HL-60/S4 (cell line): ENCODE measurements around the gene TLX3.

Experiments used
- in situ Hi-C: fragments of 300-500 bp; cut with MboI; formaldehyde crosslinking; loops from 2 replicates; pipeline ENCODE4 v1.14.3; 2022; ENCODE audit warnings: low sequenced_read_pairs

Gene TLX3

DNA sequence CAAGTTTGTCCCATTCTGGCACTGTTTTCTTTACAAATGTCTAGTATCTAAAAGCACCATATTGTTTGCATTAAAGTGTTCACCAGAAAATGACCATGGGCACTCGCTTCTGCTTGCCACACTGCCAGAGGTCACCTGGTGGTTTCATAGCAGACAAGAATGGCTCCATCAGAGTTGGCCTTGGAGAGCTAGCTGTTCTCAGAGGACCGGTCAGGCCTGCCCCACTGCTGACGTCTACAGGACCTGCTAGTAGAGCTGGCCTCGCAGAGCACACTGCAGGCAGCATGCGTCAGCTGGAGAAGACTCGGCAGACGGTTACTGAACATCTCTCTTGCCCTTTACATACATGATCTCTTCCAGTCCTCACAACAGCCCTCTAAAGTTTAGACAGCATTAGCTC, 8.7 kb upstream of the TLX3 start:
- in situ Hi-C loops: no loop called here

DNA sequence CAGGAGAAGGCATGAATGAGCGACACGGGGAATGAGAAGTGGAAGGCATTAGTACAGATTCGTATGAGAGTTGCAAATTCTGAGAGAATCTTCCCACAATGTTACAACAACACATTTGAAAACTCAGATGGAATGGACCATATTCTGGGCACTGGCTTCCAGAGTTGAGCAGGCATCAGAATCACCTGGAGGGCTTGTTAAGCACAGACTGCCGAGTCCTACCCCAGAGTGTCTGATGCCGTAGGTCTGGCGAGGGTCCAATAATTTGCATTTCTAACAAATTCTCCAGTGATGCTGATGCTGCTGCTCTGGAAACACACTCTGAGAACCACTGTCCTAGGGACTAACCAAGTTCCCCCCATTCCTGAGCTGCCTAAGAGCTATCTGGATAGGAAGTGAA, 2.9 kb upstream of the TLX3 start:
- in situ Hi-C loops: no loop called here

DNA sequence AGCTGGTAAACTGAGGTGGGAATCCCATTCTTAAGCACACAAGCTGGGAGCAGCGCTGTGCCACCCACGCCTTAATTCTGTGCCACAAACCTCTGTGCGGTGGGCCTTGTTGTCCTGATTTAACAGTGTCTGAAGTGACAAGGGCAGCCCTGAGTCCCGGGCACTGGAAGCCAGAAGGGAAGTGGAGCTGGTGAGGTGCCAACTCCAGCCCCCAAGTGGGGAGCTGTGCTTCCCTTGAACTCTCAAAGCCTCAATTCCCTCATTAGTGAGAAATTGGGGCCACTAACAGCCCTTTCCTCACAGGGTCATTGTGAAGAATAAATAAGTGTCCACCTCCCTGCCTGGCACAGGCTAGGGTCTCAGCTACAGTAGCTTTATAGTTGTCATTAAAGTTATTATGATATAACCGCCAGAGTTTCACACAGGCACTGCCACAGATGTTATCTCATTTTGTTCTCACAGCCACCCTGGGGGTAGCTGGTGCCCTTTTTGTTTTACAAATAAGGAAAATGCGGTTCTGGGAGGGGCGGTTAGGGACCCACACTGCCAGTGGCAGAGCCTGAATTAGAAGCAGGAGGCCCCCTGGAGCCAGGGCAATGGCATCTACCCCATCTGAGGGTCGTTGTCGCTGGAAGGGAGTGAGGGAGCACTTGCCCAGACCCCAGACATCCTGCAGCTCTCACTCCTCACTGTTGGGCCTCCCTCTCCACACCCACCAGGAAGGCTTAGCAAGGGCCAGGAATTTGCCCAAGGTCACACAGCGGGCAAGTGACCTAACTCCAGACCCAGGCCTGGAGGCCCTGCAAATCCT, 2.1 kb upstream of the TLX3 start:
- in situ Hi-C loops: no loop called here

DNA sequence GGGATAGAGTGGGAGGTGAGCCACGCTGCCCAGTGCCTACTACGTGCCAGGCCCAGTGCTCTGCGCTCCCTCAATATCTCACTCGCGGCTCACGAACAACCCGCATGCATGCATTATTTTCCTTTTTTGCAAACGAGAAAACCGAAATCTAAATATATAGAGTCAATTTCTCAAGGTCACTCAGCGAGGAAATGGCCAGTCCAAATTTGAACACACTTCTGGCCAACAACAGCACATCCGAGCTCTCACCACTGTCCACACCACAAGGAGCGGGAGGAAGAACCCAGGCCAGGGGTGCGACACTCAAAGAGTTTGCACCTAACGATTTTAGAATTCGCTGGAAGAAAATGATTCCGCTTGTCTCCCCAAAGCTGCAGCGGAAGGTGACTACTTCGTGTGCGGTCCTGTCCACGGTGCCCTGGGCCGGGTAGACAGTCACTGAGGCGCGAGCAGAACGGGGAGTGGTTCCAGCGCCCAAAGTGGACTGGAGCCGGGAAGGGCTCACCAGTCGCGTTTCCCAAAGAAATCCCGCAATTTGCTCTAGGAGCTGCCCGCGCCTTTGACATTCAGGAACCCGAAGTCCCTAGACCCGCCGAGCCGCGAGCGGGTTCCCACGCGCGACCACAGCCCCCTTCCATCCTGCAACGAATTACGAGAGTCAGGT, 1.1 kb upstream of the TLX3 start:
- in situ Hi-C loops: no loop called here

DNA sequence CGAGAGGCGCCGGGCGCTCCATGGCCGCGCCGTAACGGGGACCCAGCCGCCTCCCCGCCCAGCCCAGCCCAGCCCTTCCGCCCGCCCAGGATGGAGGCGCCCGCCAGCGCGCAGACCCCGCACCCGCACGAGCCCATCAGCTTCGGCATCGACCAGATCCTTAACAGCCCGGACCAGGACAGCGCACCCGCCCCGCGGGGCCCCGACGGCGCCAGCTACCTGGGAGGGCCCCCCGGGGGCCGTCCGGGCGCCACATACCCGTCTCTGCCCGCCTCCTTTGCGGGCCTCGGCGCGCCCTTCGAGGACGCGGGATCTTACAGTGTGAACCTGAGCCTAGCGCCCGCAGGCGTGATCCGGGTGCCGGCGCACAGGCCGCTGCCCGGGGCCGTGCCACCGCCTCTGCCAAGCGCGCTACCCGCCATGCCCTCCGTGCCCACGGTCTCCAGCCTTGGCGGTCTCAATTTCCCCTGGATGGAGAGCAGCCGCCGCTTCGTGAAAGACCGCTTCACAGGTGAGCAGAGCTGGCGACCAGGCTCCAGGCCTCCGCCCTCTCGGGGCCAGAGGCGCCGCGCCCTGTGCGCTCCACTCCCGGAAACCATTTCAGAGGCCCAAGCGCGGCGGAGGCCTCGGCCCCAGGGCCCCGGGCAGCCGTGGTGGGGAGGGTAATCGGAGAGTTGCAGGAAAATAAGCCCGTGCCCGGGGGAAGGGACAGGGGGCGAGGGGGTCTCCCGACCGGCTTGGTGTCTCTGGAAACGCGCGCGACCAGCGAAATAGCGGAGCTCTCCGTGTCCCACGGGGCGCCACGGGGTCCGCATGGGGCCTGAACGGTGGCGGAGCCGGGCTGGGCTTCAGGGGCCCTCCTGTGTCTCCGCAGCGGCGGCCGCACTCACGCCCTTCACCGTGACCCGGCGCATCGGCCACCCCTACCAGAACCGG, 496 bp downstream of the TLX3 start:
- in situ Hi-C loops: no loop called here

DNA sequence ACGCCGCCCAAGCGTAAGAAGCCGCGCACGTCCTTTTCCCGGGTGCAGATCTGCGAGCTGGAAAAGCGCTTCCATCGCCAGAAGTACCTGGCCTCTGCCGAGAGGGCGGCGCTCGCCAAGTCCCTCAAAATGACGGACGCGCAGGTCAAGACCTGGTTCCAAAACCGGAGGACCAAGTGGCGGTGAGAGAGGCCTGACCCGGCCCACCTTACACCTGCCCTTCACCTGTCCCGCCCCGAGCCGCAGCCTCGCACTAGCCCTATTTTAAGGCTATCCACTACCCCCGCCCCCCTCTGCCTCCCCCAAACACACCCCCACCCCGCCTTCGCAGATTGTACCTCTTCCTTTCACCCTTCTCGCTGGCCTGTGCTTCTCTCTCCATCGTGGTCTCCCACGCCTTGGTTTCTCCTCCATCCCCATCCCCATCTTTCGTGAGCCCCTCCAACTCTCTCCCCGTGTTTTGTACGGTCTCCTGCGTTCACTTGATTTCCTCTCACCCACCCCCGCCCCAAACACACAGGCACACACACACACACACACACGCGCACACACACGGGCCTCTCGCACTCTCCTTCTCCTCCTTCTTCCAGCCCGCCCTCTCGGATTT, 1.3 kb downstream of the TLX3 start:
- in situ Hi-C loops: no loop called here

DNA sequence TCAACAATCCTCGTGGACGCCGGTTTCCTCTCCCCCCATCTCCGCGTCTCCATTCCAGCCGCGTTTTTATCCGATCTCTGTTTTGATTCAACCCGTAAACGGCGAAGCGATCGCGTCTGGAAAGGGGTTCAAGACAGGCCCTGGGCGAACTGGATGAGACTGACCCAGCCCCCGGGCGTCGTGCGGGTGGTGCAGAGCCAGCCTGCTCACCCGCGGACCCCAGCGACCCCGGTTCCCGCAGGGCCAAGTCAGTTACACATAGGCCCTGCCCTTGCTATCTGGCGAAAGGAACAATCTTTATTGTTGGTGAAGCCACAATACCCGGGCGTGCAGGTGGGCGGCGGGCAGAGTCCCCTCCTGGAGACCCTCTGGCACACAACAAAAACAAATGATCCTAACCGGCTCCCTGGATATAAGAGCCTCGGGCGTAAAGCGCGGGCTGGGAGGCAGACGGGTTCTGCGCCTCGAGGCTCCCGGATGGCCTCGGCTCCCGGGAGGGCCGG, 1.8 kb downstream of the TLX3 start:
- in situ Hi-C loops: no loop called here

DNA sequence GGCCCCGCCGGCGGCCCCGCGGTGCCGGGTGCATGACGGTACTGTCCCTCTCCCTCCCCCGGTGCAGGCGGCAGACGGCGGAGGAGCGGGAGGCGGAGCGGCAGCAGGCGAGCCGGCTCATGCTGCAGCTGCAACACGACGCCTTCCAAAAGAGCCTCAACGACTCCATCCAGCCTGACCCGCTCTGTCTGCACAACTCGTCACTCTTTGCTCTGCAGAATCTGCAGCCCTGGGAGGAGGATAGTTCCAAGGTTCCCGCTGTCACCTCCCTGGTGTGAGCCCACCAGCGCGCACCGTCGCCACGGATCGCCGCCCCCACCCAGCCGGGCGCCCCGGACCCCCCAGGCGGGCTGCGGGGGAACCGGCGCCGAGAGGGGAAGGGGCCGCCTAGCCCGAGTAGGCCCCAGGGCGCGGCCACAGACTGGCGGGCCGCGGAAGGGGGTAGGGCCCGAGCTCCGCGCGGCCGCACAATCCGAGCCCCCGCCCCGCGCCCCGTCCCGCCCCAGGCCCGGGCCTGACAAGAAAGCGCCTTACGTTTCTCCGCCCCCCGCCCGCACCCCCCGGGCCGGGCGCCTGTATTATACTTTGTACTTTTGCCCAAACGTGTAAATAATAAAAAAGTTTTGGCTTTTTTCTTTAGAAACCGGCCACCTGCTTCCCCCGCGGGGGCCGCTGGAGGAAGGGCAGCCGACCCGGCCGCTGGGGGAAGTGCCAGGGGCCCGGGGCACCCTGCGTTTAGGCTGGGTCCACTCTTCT, 2.5 kb downstream of the TLX3 start:
- in situ Hi-C loops: no loop called here

DNA sequence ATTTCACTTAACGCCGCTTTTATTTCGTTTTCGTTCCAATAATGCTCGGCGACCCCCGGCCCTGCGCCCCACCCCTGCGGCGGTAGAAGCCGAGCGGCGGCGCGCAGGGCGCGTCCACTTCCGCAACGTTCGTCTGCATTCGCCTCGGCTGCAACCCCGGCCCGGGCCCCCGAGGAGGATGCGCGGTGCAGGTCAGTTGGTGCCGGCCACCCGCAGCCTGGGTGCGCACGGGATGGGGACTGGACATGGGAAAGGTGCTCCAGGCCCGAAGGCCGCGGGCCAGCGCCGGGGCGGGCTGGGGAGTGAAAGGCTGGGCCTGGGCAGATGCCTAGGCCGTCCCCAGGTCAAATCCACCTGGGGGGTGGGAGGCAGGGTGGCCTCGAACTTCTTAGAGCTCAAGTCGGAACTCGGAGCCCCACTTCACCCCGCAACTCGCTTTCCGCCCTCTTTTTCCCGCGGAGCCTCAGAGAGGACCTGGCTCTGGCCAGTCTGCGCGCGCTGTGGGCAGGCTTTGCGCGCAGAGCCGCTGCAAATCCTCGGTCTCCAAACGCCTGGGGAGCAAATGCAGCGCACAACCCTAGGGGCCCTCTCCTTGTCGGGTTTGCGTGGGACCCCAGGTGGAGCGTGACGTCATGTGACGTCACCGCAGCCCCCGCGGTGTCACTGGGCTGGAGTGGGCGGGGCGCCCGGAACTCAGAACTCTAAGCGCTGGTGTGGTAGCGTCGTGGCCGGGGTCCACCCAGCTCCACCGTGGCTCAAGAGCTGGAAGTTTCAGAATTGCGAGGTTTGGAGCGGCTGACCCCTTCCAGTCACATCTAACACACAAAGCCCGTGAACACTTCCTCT, 3.3 kb downstream of the TLX3 start:
- in situ Hi-C loops: no loop called here

DNA sequence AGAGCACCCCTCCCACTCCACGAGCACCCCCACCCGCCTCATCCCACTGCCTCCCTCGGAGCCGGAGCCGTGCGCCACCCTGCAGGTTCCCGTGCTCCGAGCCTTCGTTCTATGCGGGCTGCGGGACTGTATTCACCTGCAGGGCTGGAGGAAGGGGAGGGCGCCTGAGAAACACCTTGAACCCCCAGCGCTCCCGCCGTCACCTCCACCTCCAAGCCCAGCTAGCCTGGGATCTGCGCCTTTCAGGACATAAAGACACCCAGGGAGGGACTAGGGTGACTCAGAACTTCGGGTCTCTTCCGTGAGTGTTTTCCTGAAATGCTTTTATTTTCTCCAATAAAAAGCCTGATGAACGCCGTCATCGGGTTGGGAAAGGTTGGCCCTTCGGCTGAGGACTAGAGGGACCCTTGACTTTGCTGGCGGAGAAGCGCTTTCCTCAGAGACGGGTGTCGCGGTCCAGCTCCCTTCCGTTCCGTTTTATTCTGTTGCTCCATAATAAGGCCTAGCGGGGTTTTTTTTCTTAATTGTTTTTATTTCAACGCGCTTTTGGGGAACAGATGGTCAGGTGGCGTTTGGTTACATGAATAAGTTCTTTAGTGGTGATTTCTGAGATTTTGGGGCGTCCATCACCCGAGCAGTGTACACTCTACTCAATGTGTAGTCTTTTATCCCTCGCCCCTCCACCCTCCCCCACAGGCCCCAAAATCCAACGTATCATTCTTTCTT, 4.6 kb downstream of the TLX3 start:
- in situ Hi-C loops: no loop called here

DNA sequence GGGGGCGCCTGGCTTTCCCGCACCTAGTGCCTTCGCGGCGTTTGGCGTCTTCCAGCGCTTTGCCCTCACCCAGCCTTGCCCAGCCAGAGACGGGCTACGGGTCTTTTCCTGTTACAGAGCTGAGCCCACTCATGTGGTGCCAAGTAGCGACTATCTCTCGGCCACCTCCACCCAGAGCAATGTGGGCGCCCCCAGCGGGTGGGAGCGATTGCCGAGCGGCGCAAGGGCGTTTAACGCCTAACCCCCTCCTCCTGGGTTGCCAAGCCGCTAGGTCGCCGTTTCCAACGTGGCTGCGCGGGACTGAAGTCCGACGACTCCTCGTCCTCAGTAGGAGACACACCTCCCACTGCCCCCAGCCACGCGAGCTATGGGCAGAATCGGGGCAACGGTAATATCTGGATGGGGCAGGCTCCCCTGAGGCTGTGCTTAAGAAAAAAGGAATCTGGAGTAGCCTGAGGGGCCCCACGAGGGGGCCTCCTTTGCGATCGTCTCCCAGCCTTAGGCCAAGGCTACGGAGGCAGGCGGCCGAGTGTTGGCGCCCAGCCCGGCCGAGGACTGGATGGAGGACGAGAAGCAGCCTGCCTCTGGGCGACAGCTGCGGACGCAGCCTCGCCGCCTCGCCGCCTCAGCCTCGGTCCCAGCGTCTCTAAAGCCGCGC, 5.8 kb downstream of the TLX3 start:
- in situ Hi-C loops: no loop called here

DNA sequence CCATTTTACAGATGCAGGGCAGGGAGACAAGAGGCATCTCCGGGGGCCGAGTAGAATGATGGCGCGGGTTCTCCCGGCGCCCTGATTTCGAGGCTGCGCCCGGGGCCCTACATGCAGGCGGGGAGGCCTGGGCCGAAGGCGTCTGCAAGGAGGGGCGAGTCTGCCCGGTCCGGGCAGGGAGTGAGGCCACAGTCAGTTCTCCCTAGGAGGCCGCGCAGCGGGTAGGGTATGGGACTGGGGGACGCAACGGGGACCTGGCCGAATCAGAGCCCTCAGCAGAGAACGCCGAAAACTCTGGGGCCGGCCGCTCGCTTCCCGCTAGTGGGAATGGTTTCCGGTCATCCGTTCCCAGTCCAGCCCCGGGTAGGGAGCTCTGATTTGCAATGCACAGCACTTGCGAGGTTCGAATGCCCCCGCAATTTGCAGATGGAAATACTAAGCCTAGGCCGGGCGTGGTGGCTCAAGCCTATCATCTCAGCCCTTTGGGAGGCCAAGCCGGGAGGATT, 6.4 kb downstream of the TLX3 start:
- in situ Hi-C loops: no loop called here

DNA sequence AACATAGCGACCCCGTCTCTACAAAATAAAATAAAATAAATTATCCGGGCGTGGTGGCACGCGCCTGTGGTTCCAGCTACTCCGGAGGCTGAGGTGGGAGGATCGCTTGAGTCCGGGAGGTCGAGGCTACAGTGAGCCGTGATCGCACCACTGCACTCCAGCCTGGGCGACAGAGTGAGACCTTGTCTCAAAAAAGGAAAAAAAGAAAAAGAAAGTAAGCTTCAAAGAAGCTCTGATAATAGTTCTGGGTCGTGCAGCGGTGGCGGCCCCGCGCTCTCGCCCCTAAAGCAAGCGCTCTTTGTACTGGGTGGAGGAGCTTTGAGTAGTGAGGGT, 6.8 kb downstream of the TLX3 start:
- in situ Hi-C loops: no loop called here

DNA sequence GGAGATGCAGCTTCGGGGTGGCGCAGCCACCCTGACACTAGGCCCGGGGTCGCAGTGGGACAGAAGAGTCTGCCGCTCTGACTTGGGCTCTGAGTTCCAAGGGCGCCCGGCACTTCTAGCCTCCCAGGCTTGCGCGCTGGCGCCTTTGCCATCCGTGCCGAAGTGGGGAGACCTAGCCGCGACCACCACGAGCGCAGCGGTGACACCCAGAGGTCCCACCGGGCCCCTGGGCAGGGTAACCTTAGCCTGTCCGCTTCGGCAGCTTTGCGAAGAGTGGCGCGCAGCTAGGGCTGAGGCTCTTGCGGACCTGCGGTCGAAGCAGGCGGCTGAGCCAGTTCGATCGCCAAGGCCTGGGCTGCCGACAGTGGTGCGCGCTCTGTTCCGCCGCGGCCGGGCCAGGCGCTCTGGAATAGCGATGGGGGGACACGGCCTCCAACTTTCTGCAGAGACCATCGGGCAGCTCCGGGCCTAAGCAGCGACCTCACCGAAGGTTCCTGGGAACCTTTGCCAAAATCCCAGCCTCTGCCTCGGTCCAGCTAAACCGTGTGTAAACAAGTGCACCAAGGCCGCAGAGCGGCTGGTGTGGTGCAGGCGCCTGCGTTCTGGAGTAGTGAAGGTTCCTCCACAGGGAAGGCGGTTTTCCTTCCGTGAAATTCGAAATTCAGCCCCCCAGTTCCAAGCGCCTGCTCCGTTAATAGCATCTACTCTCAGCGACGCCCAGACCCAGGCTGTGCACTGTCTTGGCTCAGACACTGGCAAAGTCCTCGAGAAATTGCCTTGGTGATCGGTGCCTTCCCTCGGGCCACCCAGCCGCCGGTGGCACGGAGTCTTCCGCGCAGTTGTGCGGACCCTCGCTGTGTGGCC, 7.4 kb downstream of the TLX3 start:
- in situ Hi-C loops: no loop called here

DNA sequence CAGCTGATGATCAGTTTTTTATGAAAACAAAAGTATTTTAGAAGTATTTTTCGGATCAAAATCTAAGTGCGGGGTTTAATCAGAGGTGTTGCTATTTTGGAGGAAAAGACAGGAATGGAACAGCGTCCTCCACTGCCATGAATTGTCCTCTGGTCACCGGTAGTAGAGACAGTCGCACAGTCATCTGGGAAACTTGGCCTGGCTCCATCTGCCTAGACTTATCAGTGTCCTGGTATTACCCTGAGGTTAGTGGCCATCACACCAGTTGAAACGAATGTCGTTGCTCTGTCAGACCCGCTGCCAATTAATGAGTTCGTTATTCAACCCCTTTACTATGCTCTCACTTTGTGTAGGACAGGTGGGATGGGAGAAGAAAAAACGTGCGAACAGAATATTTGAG, 8.2 kb downstream of the TLX3 start:
- in situ Hi-C loops: no loop called here

DNA sequence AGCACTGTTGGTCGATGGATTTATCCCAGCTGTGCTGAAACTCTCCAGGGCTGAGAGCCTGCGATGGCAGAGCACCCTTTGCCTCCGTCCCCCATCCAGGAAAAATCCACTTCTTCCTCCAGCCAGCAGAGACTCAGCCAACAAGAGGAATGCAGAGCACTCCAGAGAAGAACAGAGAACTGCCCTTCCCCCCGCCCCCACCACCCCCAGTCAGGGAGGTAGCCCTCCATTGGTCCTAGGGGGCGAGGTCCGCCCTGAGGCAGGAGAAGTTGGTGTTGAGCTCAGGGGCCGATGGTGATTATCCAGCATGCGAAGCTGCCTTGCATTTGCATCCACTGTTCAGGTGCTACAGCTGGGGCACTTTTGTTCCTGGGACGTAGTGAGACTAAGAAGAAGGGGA, 9.0 kb downstream of the TLX3 start:
- in situ Hi-C loops: no loop called here

DNA sequence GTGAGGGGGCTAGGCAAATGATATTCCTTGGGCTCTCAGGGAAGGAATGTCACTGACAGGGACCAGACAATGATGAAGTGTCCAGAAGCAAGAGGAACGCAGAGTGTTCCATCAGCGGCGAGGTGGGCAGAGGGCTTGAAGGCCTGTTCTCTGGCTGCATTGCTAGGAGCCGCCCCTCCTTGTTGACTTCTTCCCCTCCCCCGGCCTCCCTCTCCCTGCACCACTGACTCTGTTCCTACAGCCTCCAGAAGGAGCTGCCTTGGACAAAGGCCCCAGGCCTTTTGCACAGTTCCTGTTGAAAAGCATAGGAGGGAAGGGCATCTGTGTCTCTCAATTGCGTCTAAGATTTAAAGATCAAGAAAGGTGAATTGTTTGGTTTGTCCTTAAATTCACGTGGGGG, 12.4 kb downstream of the TLX3 start:
- in situ Hi-C loops: no loop called here
